Cerebellar nuclear complex (tissue), 1 donor: ENCODE data around the gene RPTOR.

Experiments used
- DNase-seq, 2 experiments: peaks; one replicate each; lab custom pipeline; 2025; lab: John Stamatoyannopoulos, UW

Gene RPTOR

GRCh38 chr17:80643326-80644099, 98.9 kb downstream of the RPTOR start:
- DNase-seq: no peak

DNA sequence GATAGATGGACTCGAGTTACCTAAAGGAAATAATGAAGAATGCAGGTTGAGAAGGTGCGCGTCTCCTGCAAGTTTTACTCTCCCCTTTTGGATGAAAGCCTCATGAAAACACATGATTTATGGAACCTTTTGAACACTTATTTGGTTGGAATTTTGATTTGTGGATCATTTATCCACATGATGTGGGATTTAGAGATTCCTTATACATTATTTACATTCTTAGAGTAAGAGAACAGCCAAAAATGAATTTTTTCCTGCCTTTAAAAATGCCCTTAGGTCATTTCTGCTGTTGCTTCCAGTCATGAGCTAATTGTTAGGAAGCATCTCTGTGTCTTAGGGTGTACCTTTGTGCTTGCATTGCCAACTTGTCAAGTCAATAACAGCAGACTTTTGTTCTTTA, 99.9 kb downstream of the RPTOR start:
- no peak for DNase-seq

GRCh38 chr17:80645706-80646325, 101.2 kb downstream of the RPTOR start:
- no peak for DNase-seq

DNA sequence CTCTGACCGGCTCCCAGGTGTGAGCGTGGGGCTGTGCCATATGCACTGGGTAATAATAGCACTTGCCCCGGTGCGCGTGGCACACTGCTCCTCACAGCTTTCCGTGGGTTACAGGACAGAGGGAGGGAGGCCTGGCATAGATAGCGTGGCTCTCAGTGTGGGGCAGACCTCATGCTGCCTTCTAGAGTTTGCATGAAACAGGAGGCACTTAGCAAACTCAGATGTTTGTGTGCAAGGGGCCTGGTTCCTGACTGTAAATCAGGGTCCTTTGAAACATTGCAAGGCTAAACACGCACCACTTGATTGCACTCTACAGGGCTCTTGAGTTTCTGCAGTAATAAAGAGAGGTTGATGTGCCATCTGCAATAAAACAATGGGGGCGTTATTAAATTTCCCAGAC, 101.7 kb downstream of the RPTOR start:
- peak in 1 of 2 experiments; percentile 44 for DNase-seq

GRCh38 chr17:80647746-80648145, 103.1 kb downstream of the RPTOR start:
- DNase-seq: no peak

DNA sequence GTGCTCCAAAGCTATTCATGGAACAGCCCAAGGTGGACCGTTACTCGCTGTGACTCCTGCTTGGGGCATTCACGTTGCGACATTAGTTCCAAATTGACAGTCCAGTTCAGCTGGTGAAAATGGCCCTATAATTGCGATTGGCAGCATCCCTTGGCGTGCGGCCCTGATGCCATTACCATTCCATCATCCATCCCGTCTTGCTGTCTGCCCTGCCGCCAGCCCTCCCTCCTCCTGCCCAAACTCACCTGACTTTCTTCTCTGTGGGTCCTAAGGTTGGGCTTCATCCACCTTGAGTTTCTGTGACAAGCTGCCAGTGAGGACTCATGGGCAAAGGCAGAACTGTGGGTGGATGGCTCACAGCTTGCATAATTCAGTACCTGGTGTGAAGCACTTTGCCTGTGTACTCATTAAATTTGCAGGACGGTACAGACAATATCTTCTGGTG, 104.6 kb downstream of the RPTOR start:
- no peak for DNase-seq

- no peak for DNase-seq
Observed at GRCh38 chr17:80649672-80650330, 105.2 kb downstream of the RPTOR start.

- no peak for DNase-seq
Observed at GRCh38 chr17:80650331-80650672, 105.7 kb downstream of the RPTOR start.

GRCh38 chr17:80650751-80651518, 106.3 kb downstream of the RPTOR start:
- no peak for DNase-seq

- DNase-seq: no peak
Observed at GRCh38 chr17:80652756-80653330, 108.2 kb downstream of the RPTOR start.

- no peak for DNase-seq
Observed at GRCh38 chr17:80653856-80654255, 109.2 kb downstream of the RPTOR start.

- DNase-seq: no peak
Observed at GRCh38 chr17:80655608-80656007, 111.0 kb downstream of the RPTOR start.

DNA sequence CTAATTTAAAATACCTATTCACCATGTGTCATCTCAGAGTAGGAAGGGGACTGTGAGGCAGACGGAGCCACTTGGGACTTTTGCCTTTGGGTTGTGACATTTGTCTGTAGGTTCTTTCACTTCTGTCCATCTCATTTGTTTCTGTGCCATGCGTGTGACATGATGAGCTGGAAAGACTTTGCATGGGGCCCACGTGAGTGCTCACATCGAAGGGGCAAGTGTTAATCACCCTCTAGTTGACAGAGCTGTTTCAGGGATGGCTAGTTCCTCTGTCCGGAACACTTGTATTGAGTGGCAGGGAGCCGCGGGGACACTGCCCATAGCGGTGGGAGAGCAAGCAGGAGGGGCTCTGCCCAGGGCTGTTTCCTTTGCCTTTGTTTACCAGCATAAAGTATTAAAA, 112.0 kb downstream of the RPTOR start:
- no peak for DNase-seq

DNA sequence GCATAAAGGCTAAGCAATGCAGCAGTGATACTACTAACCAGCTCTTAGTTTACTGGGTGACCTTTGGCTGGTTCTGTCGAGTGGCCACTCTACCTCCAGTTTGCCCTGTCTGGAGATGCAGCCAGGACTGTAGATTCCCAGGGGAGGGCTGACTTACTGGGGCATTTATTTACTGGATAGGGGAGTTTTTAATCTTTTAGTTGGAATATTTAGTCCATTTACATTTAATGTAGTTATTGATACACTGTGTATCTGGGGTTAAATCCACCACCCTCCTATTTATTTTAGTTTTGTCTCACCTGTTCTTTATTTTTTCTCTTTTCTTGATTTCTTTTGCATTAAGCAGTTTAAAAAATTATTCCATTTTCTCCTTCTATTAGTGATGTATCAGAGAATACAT, 112.9 kb downstream of the RPTOR start:
- no peak for DNase-seq

DNA sequence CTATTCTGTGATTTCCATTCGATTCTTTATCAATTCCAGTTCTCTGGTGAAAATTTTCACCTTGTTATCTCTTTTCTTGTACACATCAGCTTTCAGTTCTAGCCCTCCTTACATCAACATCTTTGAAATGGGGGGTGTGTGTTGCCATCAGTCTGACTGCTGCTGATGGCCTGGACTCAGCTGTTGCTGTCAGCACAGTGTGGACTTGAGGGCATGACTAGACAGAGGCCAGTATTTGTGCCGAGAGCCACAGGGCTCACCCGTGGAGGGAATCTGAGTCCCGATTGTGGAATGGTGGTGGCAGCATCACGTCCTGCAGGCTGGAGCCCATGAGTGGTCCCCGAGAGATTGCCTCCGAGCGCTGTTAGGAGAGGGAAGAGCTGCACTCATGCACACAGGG, 114.2 kb downstream of the RPTOR start:
- no peak for DNase-seq

- DNase-seq: no peak
Observed at GRCh38 chr17:80659651-80660050, 115.0 kb downstream of the RPTOR start.

DNA sequence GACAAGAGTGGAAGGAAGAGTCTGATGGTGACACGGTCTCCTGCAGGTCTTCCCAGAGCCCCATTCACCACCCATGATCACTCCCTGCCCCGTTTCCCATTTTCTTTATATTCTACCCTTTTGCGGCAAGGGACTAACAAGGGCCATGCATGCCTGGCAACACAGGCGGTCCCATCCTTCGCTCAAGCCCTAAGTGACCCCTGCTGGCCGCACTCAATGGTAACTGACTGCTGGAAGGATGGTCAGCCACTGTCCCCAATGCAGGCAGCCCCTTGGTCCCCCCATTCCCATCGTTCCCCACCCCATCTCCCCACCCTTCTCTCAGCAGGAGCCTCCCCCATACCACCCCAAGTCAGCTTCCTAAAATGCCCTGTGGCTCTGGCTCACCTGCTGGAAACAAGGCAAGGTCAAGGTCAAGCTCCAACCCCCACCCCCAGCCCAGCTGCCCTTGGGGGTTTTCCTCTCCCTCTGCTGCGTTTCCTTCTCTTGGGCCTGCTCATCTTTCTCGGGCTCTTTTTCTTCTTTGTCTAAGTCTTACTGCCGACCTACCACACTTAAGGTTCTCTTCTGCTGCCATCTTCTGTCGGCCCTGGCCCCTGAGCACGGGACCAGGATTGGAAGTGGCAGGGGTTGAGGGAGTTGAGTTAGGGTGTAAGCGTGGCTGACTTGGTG, 116.0 kb downstream of the RPTOR start:
- DNase-seq: no peak

DNA sequence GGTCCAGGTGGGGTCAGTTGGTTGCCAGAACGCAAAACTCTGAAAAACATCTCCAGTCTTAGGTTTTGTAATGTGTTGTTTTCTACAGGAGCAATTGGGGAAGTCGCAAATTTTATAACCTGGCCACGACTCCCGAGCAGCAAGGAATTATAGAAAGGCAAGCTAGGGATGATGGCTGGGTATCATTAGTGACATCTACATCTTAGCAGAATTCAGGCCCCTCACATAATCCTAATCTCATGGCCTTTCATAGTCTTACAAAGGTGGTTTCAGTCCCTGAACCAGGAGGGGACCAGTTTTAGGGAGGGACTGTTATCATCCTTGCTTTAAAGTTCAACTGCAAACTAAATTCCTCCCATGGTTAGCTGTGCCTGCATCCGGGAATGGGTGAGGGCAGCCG, 117.9 kb downstream of the RPTOR start:
- no peak for DNase-seq

DNA sequence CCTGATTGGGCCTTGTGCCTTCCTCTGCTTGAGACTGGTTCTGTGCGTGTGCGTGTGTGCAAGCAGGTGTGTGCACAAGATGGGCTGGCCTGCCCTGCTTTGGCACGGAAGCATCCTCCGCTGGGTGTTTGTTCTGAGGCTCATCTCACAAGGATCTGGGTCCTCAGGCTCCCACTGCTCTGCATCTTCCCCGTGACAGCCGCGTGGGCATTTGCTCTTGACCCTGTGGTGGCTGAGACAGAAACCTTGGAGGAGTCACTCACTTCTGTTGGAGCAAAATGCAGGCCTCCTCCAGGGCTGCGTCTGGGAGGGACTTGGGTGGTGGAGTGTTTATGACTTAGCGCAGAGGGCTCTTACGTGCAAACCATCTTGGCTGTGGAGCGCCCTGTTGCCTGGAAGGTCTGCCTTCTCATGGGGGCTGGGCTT, 119.2 kb downstream of the RPTOR start:
- DNase-seq: no peak

DNA sequence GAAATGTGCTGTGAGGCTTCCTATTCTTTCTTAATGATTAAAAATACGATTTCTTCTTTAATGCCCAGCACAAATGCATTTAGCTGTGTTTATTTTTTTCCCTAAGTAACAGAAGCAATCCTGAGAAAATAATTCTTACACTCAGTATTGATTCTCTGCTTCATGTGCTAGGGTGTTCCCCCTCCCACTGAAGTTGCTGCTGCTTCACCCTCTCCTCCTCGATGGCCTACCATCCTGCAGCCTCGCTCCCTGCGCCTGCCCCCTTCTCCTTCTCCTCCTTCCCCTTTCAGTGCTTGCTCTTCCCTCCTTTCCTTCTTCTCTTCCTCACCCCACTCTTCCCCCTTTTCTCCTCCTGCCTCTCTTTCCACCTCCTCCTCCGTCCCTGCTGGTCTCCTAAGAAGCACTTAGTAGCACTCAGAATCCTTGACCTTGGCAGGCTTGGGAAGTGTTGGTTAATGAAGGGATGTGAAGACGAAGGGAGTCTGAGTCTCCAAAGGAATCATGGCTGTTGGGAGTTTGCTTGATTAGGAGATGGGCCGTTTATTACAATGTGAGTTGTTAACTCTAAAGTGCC, 119.7 kb downstream of the RPTOR start:
- no peak for DNase-seq

DNA sequence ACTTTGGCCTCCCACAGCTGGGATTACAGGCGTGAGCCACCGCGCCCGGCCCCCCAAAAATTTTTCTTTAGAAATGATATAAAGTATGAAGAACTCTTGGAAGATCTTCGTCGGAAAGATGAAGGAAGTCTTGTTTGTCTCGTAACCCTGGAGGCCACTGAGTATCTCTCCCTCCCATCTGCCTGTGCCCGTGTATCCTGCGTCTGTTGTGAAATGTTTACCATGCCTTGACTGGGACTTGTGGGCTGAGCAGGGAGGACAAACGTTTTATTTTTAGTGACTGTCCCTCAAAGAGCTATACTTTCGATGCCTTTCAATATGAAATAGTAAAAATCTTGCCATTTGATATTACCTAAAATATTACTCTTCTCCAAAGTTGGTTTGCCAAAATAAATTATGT, 121.2 kb downstream of the RPTOR start:
- no peak for DNase-seq
